T1000 (cell line): ENCODE measurements around the gene MYO5B.
"Not testable (repeated sequence)": the region's sequence is repeated elsewhere in the genome, so short reads cannot be mapped to it uniquely, and the experiment has no call there.

Experiments
- DNase-seq: peaks from one replicate; lab custom pipeline; 2025; ENCODE audit warnings: mixed read lengths; lab: John Stamatoyannopoulos, UW

MYO5B gene

GRCh38 chr18:50194631-50195532 is at the start of gene MYO5B:
Gene MYO5B (minus strand): TSS chr18:50195147. CDS start chr18:50194793, 354 bp downstream.
- no peak for DNase-seq

GRCh38 chr18:50241768-50242167 is 46.8 kb upstream of the MYO5B start:
- not testable (repeated sequence) for DNase-seq

- DNase-seq = no peak
Observed at GRCh38 chr18:50240080-50240563, 45.2 kb upstream of the MYO5B start.

- no peak for DNase-seq
Observed at GRCh38 chr18:50232419-50232818, 37.5 kb upstream of the MYO5B start.

- DNase-seq = no peak
Observed at GRCh38 chr18:50231621-50232020, 36.7 kb upstream of the MYO5B start.

- DNase-seq = not testable (repeated sequence)
Observed at GRCh38 chr18:50220249-50220648, 25.3 kb upstream of the MYO5B start.

GRCh38 chr18:50218432-50219197 is 23.7 kb upstream of the MYO5B start:
- DNase-seq = no peak

- DNase-seq = no peak
Observed at GRCh38 chr18:50209311-50209710, 14.4 kb upstream of the MYO5B start.

GRCh38 chr18:50207722-50208121 is 12.8 kb upstream of the MYO5B start:
- DNase-seq = no peak

GRCh38 chr18:50203801-50204604 is 9.1 kb upstream of the MYO5B start:
- DNase-seq = no peak

- DNase-seq = no peak
Observed at GRCh38 chr18:50201476-50202018, 6.6 kb upstream of the MYO5B start.

GRCh38 chr18:50199921-50200320 is 5.0 kb upstream of the MYO5B start:
- DNase-seq = no peak

- DNase-seq = no peak
Observed at GRCh38 chr18:50199346-50199855, 4.5 kb upstream of the MYO5B start.

- no peak for DNase-seq
Observed at GRCh38 chr18:50196261-50196660, 1.3 kb upstream of the MYO5B start.

GRCh38 chr18:50195689-50196088 is 742 bp upstream of the MYO5B start:
- DNase-seq = no peak

- no peak for DNase-seq
Observed at GRCh38 chr18:50193796-50194630, 934 bp downstream of the MYO5B start.

- DNase-seq = no peak
Observed at GRCh38 chr18:50192995-50193795, 1.8 kb downstream of the MYO5B start.

GRCh38 chr18:50190926-50191325 is 4.0 kb downstream of the MYO5B start:
- no peak for DNase-seq

- DNase-seq = no peak
Observed at GRCh38 chr18:50190236-50190635, 4.7 kb downstream of the MYO5B start.

- DNase-seq = no peak
Observed at GRCh38 chr18:50189160-50189559, 5.8 kb downstream of the MYO5B start.
